Testis (tissue), 2 donors: ENCODE measurements around the gene HNRNPA2B1.

Source experiments
- POLR2A ChIP-seq: fragments of 450-650 bp; IDR thresholded peaks from one replicate; pipeline ENCODE4 v1.6.1; 2017; ENCODE audit warnings: antibody characterized with exemption, mild to moderate bottlenecking, moderate library complexity
- TF ChIP-seq, protein P1 (sequence below), 3 experiments: fragments of 450-650 bp in 2 of 3; fragments of 200-600 bp in 1 of 3; sonication (generic) in 1 of 3; IDR thresholded peaks; one replicate each; pipeline ENCODE4 v1.5.1; 2016 to 2019; ENCODE audit warnings: antibody characterized with exemption in 3 of 3, mild to moderate bottlenecking in 2 of 3, moderate library complexity in 1 of 3

DNA sequence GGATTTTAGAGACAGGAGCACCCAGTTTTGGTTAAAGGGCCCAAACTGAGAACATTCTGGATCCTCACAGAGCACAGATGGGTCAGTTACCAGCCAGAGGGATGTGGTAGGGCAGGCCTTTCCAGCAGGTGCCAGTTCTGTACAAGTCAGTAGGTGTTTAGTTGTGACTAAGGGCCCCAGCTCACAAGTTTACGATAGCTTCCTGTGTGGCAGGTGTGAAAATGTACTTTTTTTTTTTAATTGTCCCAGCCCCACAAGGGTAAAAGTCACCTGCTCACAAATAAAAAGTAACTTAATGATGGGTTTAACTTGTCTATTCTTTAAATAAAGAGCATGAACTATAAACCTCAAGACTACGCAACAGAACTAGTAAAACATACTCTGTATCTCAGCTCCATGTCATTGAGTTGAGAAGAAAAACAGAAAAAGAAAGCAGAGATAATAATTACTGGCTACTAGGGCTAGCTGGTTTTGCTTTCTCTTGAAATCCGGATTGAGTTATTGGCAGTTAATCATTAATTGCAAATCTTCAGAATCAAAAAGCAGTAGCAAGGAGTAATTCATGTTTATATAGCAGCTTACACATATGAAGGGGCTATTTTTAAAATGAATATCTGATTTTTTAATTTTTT is 33.1 kb downstream of the HNRNPA2B1 start:
- TF ChIP-seq, protein P1, sequence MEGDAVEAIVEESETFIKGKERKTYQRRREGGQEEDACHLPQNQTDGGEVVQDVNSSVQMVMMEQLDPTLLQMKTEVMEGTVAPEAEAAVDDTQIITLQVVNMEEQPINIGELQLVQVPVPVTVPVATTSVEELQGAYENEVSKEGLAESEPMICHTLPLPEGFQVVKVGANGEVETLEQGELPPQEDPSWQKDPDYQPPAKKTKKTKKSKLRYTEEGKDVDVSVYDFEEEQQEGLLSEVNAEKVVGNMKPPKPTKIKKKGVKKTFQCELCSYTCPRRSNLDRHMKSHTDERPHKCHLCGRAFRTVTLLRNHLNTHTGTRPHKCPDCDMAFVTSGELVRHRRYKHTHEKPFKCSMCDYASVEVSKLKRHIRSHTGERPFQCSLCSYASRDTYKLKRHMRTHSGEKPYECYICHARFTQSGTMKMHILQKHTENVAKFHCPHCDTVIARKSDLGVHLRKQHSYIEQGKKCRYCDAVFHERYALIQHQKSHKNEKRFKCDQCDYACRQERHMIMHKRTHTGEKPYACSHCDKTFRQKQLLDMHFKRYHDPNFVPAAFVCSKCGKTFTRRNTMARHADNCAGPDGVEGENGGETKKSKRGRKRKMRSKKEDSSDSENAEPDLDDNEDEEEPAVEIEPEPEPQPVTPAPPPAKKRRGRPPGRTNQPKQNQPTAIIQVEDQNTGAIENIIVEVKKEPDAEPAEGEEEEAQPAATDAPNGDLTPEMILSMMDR (IDR thresholded peaks at IDR 0.05), result no peak
- no peak for TF ChIP-seq POLR2A
